ENCODE data around the gene QTRT2. TPM values are rescaled to one million over a fixed set of nuclear protein-coding genes. Genes with fewer than 3 reads are reported as not detected.

The QTRT2 gene
- total RNA-seq, 4 donors from 2014 or later: 3.3 to 7.1 (median 6.9) TPM

DNA sequence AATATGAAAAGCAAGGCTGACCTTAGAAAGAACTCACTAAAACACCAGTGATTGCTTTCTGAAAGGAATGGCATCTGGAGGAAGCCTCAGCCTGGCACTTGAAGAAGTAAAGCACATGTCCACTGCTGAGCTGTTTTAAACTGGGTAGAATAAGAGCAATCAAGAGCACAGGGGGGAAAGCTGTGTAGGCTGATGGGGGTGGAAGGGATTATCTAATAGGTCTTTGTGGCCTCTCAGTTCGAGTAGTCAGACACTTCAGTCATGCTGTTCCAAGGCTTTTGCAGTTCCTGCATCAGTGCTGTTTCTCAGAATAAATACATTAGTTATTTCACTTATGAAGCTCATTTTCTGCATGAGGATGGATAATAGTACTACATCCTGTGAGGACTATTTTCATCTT is 22.8 kb upstream of the QTRT2 start:
- H3K9me3 ChIP-seq: no peaks in the 10 kb centered on the region
- no peak overlapping the region for H3K27ac ChIP-seq
- intact Hi-C loops (cut with DNase I; ENCODE audit: low total_unique reads) (no loop called here), in situ Hi-C loops (cut with MboI; ENCODE audit: low sequenced_read_pairs in 4 of 4) (no loop called here)
- no peak overlapping the region for H3K4me3 ChIP-seq
- DNase-seq (no peak), ATAC-seq (no peak)
- H3K27me3 ChIP-seq: no peaks in the 10 kb centered on the region
- no peaks in the 10 kb centered on the region for H3K4me1 ChIP-seq
- TF ChIP-seq POLR2A (IDR thresholded peaks at IDR 0.05): no peak
- TF ChIP-seq, protein P1, sequence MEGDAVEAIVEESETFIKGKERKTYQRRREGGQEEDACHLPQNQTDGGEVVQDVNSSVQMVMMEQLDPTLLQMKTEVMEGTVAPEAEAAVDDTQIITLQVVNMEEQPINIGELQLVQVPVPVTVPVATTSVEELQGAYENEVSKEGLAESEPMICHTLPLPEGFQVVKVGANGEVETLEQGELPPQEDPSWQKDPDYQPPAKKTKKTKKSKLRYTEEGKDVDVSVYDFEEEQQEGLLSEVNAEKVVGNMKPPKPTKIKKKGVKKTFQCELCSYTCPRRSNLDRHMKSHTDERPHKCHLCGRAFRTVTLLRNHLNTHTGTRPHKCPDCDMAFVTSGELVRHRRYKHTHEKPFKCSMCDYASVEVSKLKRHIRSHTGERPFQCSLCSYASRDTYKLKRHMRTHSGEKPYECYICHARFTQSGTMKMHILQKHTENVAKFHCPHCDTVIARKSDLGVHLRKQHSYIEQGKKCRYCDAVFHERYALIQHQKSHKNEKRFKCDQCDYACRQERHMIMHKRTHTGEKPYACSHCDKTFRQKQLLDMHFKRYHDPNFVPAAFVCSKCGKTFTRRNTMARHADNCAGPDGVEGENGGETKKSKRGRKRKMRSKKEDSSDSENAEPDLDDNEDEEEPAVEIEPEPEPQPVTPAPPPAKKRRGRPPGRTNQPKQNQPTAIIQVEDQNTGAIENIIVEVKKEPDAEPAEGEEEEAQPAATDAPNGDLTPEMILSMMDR (IDR thresholded peaks at IDR 0.05 in 4 of 5, conservative IDR thresholded peaks at IDR 0.05 in 1 of 5): no peak
- no peaks in the 10 kb centered on the region for H3K36me3 ChIP-seq

DNA sequence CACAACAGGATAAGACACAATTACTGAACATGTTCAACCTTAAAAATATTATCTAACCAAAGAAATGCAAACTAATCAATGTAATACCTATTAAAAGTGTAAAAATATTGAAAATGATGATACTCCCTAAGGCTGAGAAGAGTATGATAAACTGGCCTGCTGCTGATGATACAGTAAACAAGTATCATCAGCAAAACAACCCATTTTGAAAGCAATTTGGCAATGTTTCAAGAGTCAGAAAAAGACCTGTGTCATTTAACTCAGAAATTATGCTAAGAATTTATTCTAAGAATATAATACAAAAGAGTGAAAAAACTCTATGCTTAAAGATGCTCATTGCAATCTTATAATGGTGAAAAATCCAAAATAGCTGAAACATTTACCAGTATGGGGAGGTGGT is 22.3 kb upstream of the QTRT2 start:
- no peak overlapping the region for H3K4me3 ChIP-seq
- no peaks in the 10 kb centered on the region for H3K4me1 ChIP-seq
- TF ChIP-seq POLR2A (IDR thresholded peaks at IDR 0.05): no peak
- H3K9me3 ChIP-seq: no peaks in the 10 kb centered on the region
- no peaks in the 10 kb centered on the region for H3K27me3 ChIP-seq
- DNase-seq (no peak), ATAC-seq (no peak)
- intact Hi-C loops (cut with DNase I; ENCODE audit: low total_unique reads): no loop called here
- no peaks in the 10 kb centered on the region for H3K36me3 ChIP-seq
- no peak overlapping the region for H3K27ac ChIP-seq
- in situ Hi-C loops (cut with MboI; ENCODE audit: low sequenced_read_pairs in 4 of 4): no loop called here

DNA sequence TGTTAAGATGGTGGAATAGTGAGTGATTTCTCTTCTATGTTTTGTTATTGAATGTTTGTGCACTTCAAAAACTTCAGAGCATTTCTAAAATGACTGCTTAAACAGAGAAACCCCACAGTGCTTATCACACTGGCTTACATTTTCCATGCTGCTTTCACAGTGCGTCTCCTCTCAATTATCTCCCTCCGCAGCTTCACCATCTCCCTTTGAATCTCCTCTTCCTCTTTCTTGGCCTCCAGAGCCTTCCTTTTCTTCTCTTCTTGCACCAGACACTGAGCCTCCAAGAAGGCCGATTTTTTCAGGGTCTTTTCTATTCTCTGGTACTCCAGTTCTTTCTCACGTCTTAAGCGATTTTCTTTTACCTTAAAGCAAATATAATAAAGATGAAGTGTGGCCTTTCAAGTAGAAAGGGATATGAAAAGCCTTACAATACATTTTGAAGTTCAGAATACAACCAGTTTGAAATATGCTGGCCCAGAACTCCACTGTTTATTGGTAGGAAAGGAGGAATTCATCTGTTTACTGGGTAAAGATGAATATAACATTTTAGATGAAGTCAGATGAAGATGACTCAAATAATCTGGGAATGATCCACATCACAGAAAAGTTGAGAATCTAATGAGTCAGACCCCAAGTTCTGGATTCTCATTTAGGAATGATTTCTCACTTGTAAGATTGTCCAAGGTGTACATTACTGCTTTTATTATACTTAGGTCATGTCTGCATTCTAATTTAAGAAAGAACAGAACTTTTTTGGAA is 21.6 kb upstream of the QTRT2 start:
- DNase-seq: no peak
- Histone ChIP-seq H3K27ac (no peak overlapping the region), H3K4me3 (no peak overlapping the region), H3K27me3 (no peaks in the 10 kb centered on the region), H3K9me3 (no peaks in the 10 kb centered on the region), H3K36me3 (no peaks in the 10 kb centered on the region), H3K4me1 (no peaks in the 10 kb centered on the region)
- no peak for ATAC-seq
- TF ChIP-seq, protein P1 (IDR thresholded peaks at IDR 0.05 in 4 of 5, conservative IDR thresholded peaks at IDR 0.05 in 1 of 5): no peak
- no peak for TF ChIP-seq POLR2A (IDR thresholded peaks at IDR 0.05)
- intact Hi-C loops (cut with DNase I; ENCODE audit: low total_unique reads): no loop called here
- in situ Hi-C loops (cut with MboI; ENCODE audit: low sequenced_read_pairs in 4 of 4): no loop called here

DNA sequence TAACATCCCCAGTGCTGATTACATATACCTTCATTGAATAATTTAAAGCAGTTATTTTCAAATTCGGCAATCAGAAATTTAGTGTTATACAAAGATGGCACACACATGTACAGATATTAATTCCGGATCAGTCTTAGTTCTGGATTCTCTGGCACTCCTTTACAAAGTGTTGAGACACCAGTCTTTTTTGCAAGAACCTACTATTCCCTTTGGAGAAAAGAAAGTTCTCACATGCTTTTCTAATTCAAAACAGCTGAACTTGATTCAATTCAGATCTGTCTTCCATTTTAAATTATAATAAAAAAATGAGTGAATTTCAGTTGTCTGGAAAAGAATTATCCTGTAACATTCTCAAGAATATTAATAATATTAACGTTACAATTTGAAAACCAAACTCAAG is 20.6 kb upstream of the QTRT2 start:
- H3K36me3 ChIP-seq: no peaks in the 10 kb centered on the region
- in situ Hi-C loops (cut with MboI; ENCODE audit: low sequenced_read_pairs in 4 of 4): no loop called here
- TF ChIP-seq POLR2A (IDR thresholded peaks at IDR 0.05): no peak
- TF ChIP-seq, protein P1 (IDR thresholded peaks at IDR 0.05 in 4 of 5, conservative IDR thresholded peaks at IDR 0.05 in 1 of 5): no peak

DNA sequence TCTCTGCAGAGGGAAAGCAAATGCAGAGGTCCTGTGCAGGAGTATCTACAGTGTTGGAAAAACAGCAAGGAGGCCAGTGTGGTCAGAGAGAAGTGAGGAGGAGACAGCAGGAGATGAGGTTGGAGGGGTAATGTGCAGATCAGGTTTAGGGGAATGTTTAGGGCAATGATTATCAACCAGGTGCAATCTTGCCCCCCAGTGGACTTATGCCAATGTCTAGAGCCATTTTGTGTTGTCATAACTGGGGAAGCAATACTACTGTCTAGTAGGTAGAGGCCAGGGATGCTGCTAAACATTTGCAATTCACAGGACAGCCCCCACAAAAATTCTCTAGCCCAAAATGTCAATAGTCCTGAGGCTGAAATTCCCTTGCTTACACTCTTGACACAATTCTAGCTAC is 13.3 kb upstream of the QTRT2 start:
- Histone ChIP-seq H3K4me1 (no peaks in the 10 kb centered on the region), H3K27me3 (no peaks in the 10 kb centered on the region), H3K27ac (no peak overlapping the region), H3K4me3 (no peak overlapping the region), H3K36me3 (no peaks in the 10 kb centered on the region), H3K9me3 (no peaks in the 10 kb centered on the region)
- intact Hi-C loops (cut with DNase I; ENCODE audit: low total_unique reads): no loop called here
- ATAC-seq (no peak), DNase-seq (no peak)
- in situ Hi-C loops (cut with MboI; ENCODE audit: low sequenced_read_pairs in 4 of 4): no loop called here
- no peak for TF ChIP-seq POLR2A (IDR thresholded peaks at IDR 0.05)
- TF ChIP-seq, protein P1 (IDR thresholded peaks at IDR 0.05 in 4 of 5, conservative IDR thresholded peaks at IDR 0.05 in 1 of 5): no peak

More for the DNA sequence above, 20.6 kb upstream of the QTRT2 start:
- Histone ChIP-seq H3K27me3 (no peaks in the 10 kb centered on the region), H3K4me3 (no peak overlapping the region), H3K9me3 (no peaks in the 10 kb centered on the region), H3K4me1 (no peaks in the 10 kb centered on the region), H3K27ac (no peak overlapping the region)
- DNase-seq (no peak), ATAC-seq (no peak)
- intact Hi-C loops (cut with DNase I; ENCODE audit: low total_unique reads): no loop called here
